Breast epithelium (tissue), 4 donors: ENCODE measurements around the gene STARD13. TPM values are rescaled to one million over a fixed set of nuclear protein-coding genes. Genes with fewer than 3 reads are reported as not detected.

Experiments used
- DNase-seq, 2 donors: peaks; one replicate each; pipeline ENCODE4 v3.0.0-alpha.2; 2019; ENCODE audit warnings: low spot score in 2 of 2
- H3K27ac ChIP-seq, 2 donors: fragments of 200-600 bp; sonication (generic) in 1 of 2; one replicate each; pipeline ENCODE4 v1.5.1; 2016 to 2019; ENCODE audit warnings: mild to moderate bottlenecking in 1 of 2
- H3K27me3 ChIP-seq, 2 donors: fragments of 200-600 bp; sonication (generic) in 1 of 2; one replicate each; pipeline versions ENCODE4 v1.5.1 to v1.6.0; 2017 to 2019; ENCODE audit warnings: control low read depth in 1 of 2, mild to moderate bottlenecking in 1 of 2
- H3K36me3 ChIP-seq: fragments of 200-600 bp; one replicate; pipeline ENCODE4 v1.5.1; 2019
- H3K4me1 ChIP-seq, 2 donors: fragments of 200-600 bp; sonication (generic); one replicate each; pipeline ENCODE4 v1.5.1; 2016 to 2019; ENCODE audit warnings: control low read depth in 1 of 2
- H3K4me3 ChIP-seq, 3 donors: fragments of 200-600 bp; sonication (generic); 1 replicate in 2 of 3; 2 replicates in 1 of 3; pipeline ENCODE4 v1.5.1; 2016 to 2019; ENCODE audit warnings: mild to moderate bottlenecking in 3 of 3, moderate library complexity in 2 of 3
- H3K9me3 ChIP-seq, 2 donors: fragments of 200-600 bp; sonication (generic) in 1 of 2; one replicate each; pipeline ENCODE4 v1.5.1; 2016 to 2019; ENCODE audit warnings: control low read depth in 1 of 2
- CTCF ChIP-seq, 3 donors: fragments of 450-650 bp; IDR thresholded peaks; one replicate each; pipeline ENCODE4 v1.5.1; 2016 to 2017; ENCODE audit warnings: antibody characterized with exemption in 3 of 3, mild to moderate bottlenecking in 3 of 3, moderate library complexity in 3 of 3
- POLR2A ChIP-seq: fragments of 450-650 bp; IDR thresholded peaks from one replicate; pipeline ENCODE4 v1.6.1; 2016; ENCODE audit warnings: antibody characterized with exemption, mild to moderate bottlenecking, moderate library complexity
- POLR2AphosphoS5 ChIP-seq, 3 donors: sonication (generic); formaldehyde crosslinking; IDR thresholded peaks; one replicate each; pipeline ENCODE4 v1.6.1; 2017; ENCODE audit warnings: antibody characterized with exemption in 3 of 3
- intact Hi-C: fragments of 100-400 bp; cut with DNase I; formaldehyde crosslinking; loops from one replicate; pipeline ENCODE4 v1.15.1; 2023; ENCODE audit warnings: low total_unique reads
- total RNA-seq, 3 donors: library from RNA; depleted of rRNA; stranded (reverse); fragments of >200 nt; gene quantifications; one replicate each; pipeline ENCODE4 v1.1.0, GENCODE V29; 2016

STARD13 gene
- total RNA-seq, 3 donors from 2014 or later, result 42.4 to 62.3 (median 58.7) TPM

GRCh38 chr13:33078263-33078662 lies 207.3 kb downstream of the STARD13 start:
- no peak overlapping the region for H3K4me3 ChIP-seq
- no peaks in the 10 kb centered on the region for H3K27me3 ChIP-seq
- H3K36me3 ChIP-seq, result no peaks in the 10 kb centered on the region
- no peak for TF ChIP-seq POLR2AphosphoS5 (IDR thresholded peaks at IDR 0.05)
- no peak for TF ChIP-seq CTCF (IDR thresholded peaks at IDR 0.05)
- no peak for TF ChIP-seq POLR2A
- intact Hi-C loops, result no loop called here
- no peaks in the 10 kb centered on the region for H3K9me3 ChIP-seq
- no peak for DNase-seq
- no peaks in the 10 kb centered on the region for H3K4me1 ChIP-seq
- no peak overlapping the region for H3K27ac ChIP-seq

- H3K27me3 ChIP-seq, result no peaks in the 10 kb centered on the region
- intact Hi-C loops, result no loop called here
- no peak overlapping the region for H3K27ac ChIP-seq
- no peak for TF ChIP-seq POLR2AphosphoS5 (IDR thresholded peaks at IDR 0.05)
- TF ChIP-seq POLR2A, result no peak
- TF ChIP-seq CTCF (IDR thresholded peaks at IDR 0.05), result no peak
- no peaks in the 10 kb centered on the region for H3K9me3 ChIP-seq
- no peak for DNase-seq
- no peaks in the 10 kb centered on the region for H3K36me3 ChIP-seq
- H3K4me1 ChIP-seq, result no peaks in the 10 kb centered on the region
- H3K4me3 ChIP-seq, result no peak overlapping the region
Measured at GRCh38 chr13:33076001-33076992, 209.3 kb downstream of the STARD13 start.

GRCh38 chr13:33073338-33073737 lies 212.2 kb downstream of the STARD13 start:
- H3K4me1 ChIP-seq, result no peaks in the 10 kb centered on the region
- intact Hi-C loops, result no loop called here
- no peak for TF ChIP-seq POLR2AphosphoS5 (IDR thresholded peaks at IDR 0.05)
- TF ChIP-seq CTCF (IDR thresholded peaks at IDR 0.05), result no peak
- no peak for TF ChIP-seq POLR2A
- no peaks in the 10 kb centered on the region for H3K27me3 ChIP-seq
- H3K36me3 ChIP-seq, result no peaks in the 10 kb centered on the region
- H3K9me3 ChIP-seq, result no peaks in the 10 kb centered on the region
- DNase-seq, result no peak
- no peak overlapping the region for H3K27ac ChIP-seq
- no peak overlapping the region for H3K4me3 ChIP-seq

GRCh38 chr13:33072759-33073158 lies 212.8 kb downstream of the STARD13 start:
- no peaks in the 10 kb centered on the region for H3K36me3 ChIP-seq
- H3K27me3 ChIP-seq, result no peaks in the 10 kb centered on the region
- no peaks in the 10 kb centered on the region for H3K9me3 ChIP-seq
- H3K27ac ChIP-seq, result no peak overlapping the region
- H3K4me1 ChIP-seq, result no peaks in the 10 kb centered on the region
- intact Hi-C loops, result no loop called here
- TF ChIP-seq POLR2AphosphoS5 (IDR thresholded peaks at IDR 0.05) (no peak), CTCF (IDR thresholded peaks at IDR 0.05) (no peak), POLR2A (no peak)
- no peak for DNase-seq
- H3K4me3 ChIP-seq, result no peak overlapping the region

GRCh38 chr13:33072282-33072681 lies 213.3 kb downstream of the STARD13 start:
- H3K36me3 ChIP-seq, result no peaks in the 10 kb centered on the region
- intact Hi-C loops, result no loop called here
- no peaks in the 10 kb centered on the region for H3K9me3 ChIP-seq
- no peak for TF ChIP-seq POLR2A
- no peak for TF ChIP-seq CTCF (IDR thresholded peaks at IDR 0.05)
- no peak for TF ChIP-seq POLR2AphosphoS5 (IDR thresholded peaks at IDR 0.05)
- H3K4me3 ChIP-seq, result no peak overlapping the region
- no peak for DNase-seq
- no peak overlapping the region for H3K27ac ChIP-seq
- no peaks in the 10 kb centered on the region for H3K4me1 ChIP-seq
- no peaks in the 10 kb centered on the region for H3K27me3 ChIP-seq
